GM23338 (cell line): ENCODE results near the gene ZIC5. TPM values are rescaled to one million over a fixed set of nuclear protein-coding genes. Genes with fewer than 3 reads are reported as not detected.

Experiments
- ATAC-seq: fragments of 200-7000 bp; cut with Tn5 transposase; 3 replicates; pipeline ENCODE4 v1.9.1; 2020
- DNase-seq: peaks from one replicate; pipeline ENCODE4 v3.0.0-alpha.2; 2015; ENCODE audit warnings: low spot score
- H2AFZ ChIP-seq: fragments of 200-600 bp; sonication (generic); 2 replicates; pipeline ENCODE4 v1.8.0; 2016; ENCODE audit warnings: antibody characterized with exemption, mild to moderate bottlenecking, moderate library complexity
- H3F3A ChIP-seq: fragments of 200-600 bp; sonication (generic); replicated peaks from 2 replicates; pipeline ENCODE4 v1.8.0; 2017; ENCODE audit warnings: antibody characterized with exemption, mixed run types, low read depth
- H3K27ac ChIP-seq: fragments of 200-600 bp; sonication (generic); 2 replicates; pipeline ENCODE4 v1.6.1; 2016; ENCODE audit warnings: low read depth
- H3K27me3 ChIP-seq: fragments of 200-600 bp; sonication (generic); 2 replicates; pipeline ENCODE4 v1.8.0; 2016; ENCODE audit warnings: mild to moderate bottlenecking, mixed run types, moderate library complexity; ENCODE audit not compliant: insufficient read depth
- H3K36me3 ChIP-seq: fragments of 200-600 bp; sonication (generic); 2 replicates; pipeline ENCODE4 v1.8.0; 2016; ENCODE audit warnings: mild to moderate bottlenecking; ENCODE audit not compliant: insufficient read depth
- H3K4me1 ChIP-seq: fragments of 200-600 bp; sonication (generic); 2 replicates; pipeline ENCODE4 v1.8.0; 2016; ENCODE audit warnings: mild to moderate bottlenecking, moderate library complexity; ENCODE audit not compliant: insufficient read depth
- H3K4me2 ChIP-seq: fragments of 200-600 bp; sonication (generic); 2 replicates; pipeline ENCODE4 v1.7.1; 2017; ENCODE audit warnings: mixed run types
- H3K4me3 ChIP-seq: fragments of 200-600 bp; sonication (generic); 2 replicates; pipeline ENCODE4 v1.6.1; 2016; ENCODE audit warnings: mixed run types
- H3K79me2 ChIP-seq: fragments of 200-600 bp; sonication (generic); replicated peaks from 2 replicates; pipeline ENCODE4 v1.8.0; 2017; ENCODE audit warnings: mild to moderate bottlenecking; ENCODE audit not compliant: insufficient read depth
- H3K9me2 ChIP-seq: fragments of 200-600 bp; sonication (generic); 2 replicates; pipeline ENCODE4 v1.8.0; 2017; ENCODE audit not compliant: insufficient read depth
- H4K20me1 ChIP-seq: fragments of 200-600 bp; sonication (generic); replicated peaks from 2 replicates; pipeline ENCODE4 v1.8.0; 2017; ENCODE audit warnings: mild to moderate bottlenecking; ENCODE audit not compliant: insufficient read depth
- H3K27ac Mint-ChIP-seq: 2 replicates; pipeline ENCODE4 v1.8.0; 2020; ENCODE audit warnings: inconsistent platforms, mild to moderate bottlenecking, moderate library complexity, mixed read lengths
- H3K27me3 Mint-ChIP-seq: 3 replicates; pipeline ENCODE4 v1.8.0; 2022; ENCODE audit warnings: low read depth, mild to moderate bottlenecking, moderate library complexity, mixed read lengths, inconsistent platforms; ENCODE audit not compliant: insufficient read depth, poor library complexity
- H3K36me3 Mint-ChIP-seq: 3 replicates; pipeline ENCODE4 v1.8.0; 2021; ENCODE audit warnings: low read depth, mild to moderate bottlenecking, inconsistent platforms, moderate library complexity, mixed read lengths
- H3K4me1 Mint-ChIP-seq: 3 replicates; pipeline ENCODE4 v1.8.0; 2020; ENCODE audit warnings: mild to moderate bottlenecking, inconsistent platforms, mixed read lengths
- H3K4me3 Mint-ChIP-seq: 3 replicates; pipeline ENCODE4 v1.8.0; 2021; ENCODE audit warnings: moderate library complexity, mild to moderate bottlenecking, inconsistent platforms, mixed read lengths
- H3K9me3 Mint-ChIP-seq: 3 replicates; pipeline ENCODE4 v1.8.0; 2020; ENCODE audit warnings: moderate library complexity, mild to moderate bottlenecking, inconsistent platforms, mixed read lengths
- CREB1 ChIP-seq: fragments of 250-450 bp; sonication (Bioruptor Pico); IDR thresholded peaks from 2 replicates; pipeline ENCODE4 v1.5.0; 2020; ENCODE audit warnings: low read depth, mild to moderate bottlenecking, moderate library complexity
- EZH2 ChIP-seq: fragments of 200-600 bp; sonication (generic); IDR thresholded peaks from one replicate; pipeline ENCODE4 v1.8.0; 2017; ENCODE audit warnings: antibody characterized with exemption, mild to moderate bottlenecking, low read depth; ENCODE audit not compliant: unreplicated experiment
- JUNB ChIP-seq: IDR thresholded peaks from one replicate; pipeline ENCODE4 v1.6.1; 2016; ENCODE audit warnings: antibody characterized with exemption; ENCODE audit not compliant: unreplicated experiment
- POLR2AphosphoS5 ChIP-seq: IDR thresholded peaks from 2 replicates; pipeline ENCODE4 v1.6.1; 2016; ENCODE audit warnings: antibody characterized with exemption, low read depth
- ZNF114 ChIP-seq: fragments of 250-450 bp; sonication (Bioruptor Pico); IDR thresholded peaks from 2 replicates; pipeline ENCODE4 v1.5.0; 2020; ENCODE audit warnings: mild to moderate bottlenecking, moderate library complexity
- ZNF331 ChIP-seq: fragments of 250-450 bp; sonication (Bioruptor Pico); IDR thresholded peaks from 2 replicates; pipeline ENCODE4 v1.5.0; 2020; ENCODE audit warnings: low read depth, mild to moderate bottlenecking, moderate library complexity
- polyA plus RNA-seq: library from polyadenylated mRNA; unstranded; fragments of >200 nt; fragmentation: Nextera tagmentation; extraction: Ambion mirVana; gene quantifications from 2 replicates; pipeline ENCODE4 v1.2.1, GENCODE V29; 2016
- total RNA-seq: library from RNA; depleted of rRNA; stranded (reverse); fragments of >200 nt; shearing (Covaris generic); gene quantifications from 2 replicates; pipeline ENCODE4 v1.2.3, GENCODE V29; 2014
- TF ChIP-seq, protein P1 (sequence below): IDR thresholded peaks from one replicate; pipeline ENCODE4 v1.6.1; 2018; ENCODE audit warnings: antibody characterized with exemption; ENCODE audit not compliant: unreplicated experiment
- TF ChIP-seq, protein P2 (sequence below): IDR thresholded peaks from 2 replicates; pipeline ENCODE4 v1.6.1; 2016; ENCODE audit warnings: antibody characterized with exemption

The ZIC5 gene
- total and polyA plus RNA-seq, 2 experiments from 2014 or later: 14.1 to 28.0 TPM

GRCh38 chr13:99991013-99991827, 19.7 kb upstream of the ZIC5 start:
- Mint-ChIP-seq H3K4me1 (peaks cover 67% of the 10 kb centered on the region), H3K4me3 (peak overlapping the region; percentile 71), H3K36me3 (peaks cover 15% of the 10 kb centered on the region), H3K9me3 (peaks cover under 1% of the 10 kb centered on the region; the same call in 1 of the 3 replicates), H3K27me3 (peaks cover 96% of the 10 kb centered on the region), H3K27ac (no peak overlapping the region)
- H3K27me3 ChIP-seq: peaks cover 98% of the 10 kb centered on the region
- no peaks in the 10 kb centered on the region for H3K36me3 ChIP-seq
- peak overlapping the region; percentile 74 for H3K4me2 ChIP-seq
- no peak overlapping the region for H3K27ac ChIP-seq
- DNase-seq (peak; percentile 68), ATAC-seq (peak; percentile 22)
- H4K20me1 ChIP-seq: peaks cover under 1% of the 10 kb centered on the region
- TF ChIP-seq CREB1 (CRISPR knock-in tag) (no peak), EZH2 (peak; percentile 21), POLR2AphosphoS5 (peak; percentile 40)
- TF ChIP-seq, protein P1, sequence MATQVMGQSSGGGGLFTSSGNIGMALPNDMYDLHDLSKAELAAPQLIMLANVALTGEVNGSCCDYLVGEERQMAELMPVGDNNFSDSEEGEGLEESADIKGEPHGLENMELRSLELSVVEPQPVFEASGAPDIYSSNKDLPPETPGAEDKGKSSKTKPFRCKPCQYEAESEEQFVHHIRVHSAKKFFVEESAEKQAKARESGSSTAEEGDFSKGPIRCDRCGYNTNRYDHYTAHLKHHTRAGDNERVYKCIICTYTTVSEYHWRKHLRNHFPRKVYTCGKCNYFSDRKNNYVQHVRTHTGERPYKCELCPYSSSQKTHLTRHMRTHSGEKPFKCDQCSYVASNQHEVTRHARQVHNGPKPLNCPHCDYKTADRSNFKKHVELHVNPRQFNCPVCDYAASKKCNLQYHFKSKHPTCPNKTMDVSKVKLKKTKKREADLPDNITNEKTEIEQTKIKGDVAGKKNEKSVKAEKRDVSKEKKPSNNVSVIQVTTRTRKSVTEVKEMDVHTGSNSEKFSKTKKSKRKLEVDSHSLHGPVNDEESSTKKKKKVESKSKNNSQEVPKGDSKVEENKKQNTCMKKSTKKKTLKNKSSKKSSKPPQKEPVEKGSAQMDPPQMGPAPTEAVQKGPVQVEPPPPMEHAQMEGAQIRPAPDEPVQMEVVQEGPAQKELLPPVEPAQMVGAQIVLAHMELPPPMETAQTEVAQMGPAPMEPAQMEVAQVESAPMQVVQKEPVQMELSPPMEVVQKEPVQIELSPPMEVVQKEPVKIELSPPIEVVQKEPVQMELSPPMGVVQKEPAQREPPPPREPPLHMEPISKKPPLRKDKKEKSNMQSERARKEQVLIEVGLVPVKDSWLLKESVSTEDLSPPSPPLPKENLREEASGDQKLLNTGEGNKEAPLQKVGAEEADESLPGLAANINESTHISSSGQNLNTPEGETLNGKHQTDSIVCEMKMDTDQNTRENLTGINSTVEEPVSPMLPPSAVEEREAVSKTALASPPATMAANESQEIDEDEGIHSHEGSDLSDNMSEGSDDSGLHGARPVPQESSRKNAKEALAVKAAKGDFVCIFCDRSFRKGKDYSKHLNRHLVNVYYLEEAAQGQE: no peak
- peaks cover 66% of the 10 kb centered on the region for H3K4me1 ChIP-seq
- H3K9me2 ChIP-seq: no peaks in the 10 kb centered on the region
- H2AFZ ChIP-seq: peak overlapping the region; percentile 44
- peak overlapping the region; percentile 54 for H3K4me3 ChIP-seq
- H3K79me2 ChIP-seq: peaks cover 4% of the 10 kb centered on the region; the same call in 1 of the 2 replicates
- H3F3A ChIP-seq: peaks cover 27% of the 10 kb centered on the region

DNA sequence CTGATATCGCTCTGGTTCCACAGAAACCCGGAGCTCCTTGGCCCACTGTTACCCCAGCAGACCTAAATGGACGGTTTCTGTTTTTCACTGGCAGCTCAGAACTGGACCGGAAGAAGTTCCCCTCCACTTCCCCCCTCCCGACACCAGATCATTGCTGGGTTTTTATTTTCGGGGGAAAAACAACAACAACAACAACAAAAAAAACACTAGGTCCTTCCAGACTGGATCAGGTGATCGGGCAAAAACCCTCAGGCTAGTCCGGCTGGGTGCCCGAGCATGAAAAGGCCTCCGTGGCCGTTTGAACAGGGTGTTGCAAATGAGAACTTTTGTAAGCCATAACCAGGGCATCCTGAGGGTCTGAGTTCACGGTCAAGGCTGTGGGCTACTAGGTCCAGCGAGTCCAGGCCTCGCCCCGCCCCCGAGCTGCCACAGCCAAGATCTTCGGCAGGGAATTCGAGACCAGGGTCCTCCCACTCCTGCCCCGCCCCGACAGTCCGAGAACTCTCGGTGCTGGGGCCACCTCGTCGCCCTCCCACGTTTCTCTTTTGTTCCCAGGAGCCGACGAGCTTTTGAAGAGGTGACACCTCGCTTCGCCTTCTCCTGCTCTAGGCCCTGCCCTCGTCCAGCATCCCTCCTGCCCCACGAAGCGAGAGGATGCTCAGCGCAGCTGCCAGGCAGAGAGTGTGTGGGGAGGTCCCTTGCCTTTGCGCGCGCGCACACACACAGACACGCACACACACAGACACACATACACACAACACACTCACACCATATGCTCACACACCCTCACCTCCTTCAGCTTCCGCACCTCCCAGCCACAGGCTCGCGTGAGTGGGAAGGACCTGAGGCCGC, 18.8 kb upstream of the ZIC5 start:
- peak; percentile 63 for DNase-seq
- Mint-ChIP-seq H3K9me3 (peaks cover 8% of the 10 kb centered on the region), H3K27me3 (peaks cover 95% of the 10 kb centered on the region), H3K36me3 (peaks cover 24% of the 10 kb centered on the region), H3K27ac (no peak overlapping the region), H3K4me3 (peak overlapping the region; percentile 71), H3K4me1 (peaks cover 64% of the 10 kb centered on the region)
- peaks cover 8% of the 10 kb centered on the region for H4K20me1 ChIP-seq
- H3K79me2 ChIP-seq: peaks cover 12% of the 10 kb centered on the region; the same call in 1 of the 2 replicates
- H3F3A ChIP-seq: peaks cover 34% of the 10 kb centered on the region
- H3K27ac ChIP-seq: no peak overlapping the region
- peaks cover 6% of the 10 kb centered on the region; the same call in 1 of the 2 replicates for H3K36me3 ChIP-seq
- peak overlapping the region; percentile 54 for H3K4me3 ChIP-seq
- H3K9me2 ChIP-seq: no peaks in the 10 kb centered on the region
- peak; percentile 8 for ATAC-seq
- peaks cover 97% of the 10 kb centered on the region for H3K27me3 ChIP-seq
- H3K4me1 ChIP-seq: peaks cover 65% of the 10 kb centered on the region
- peak overlapping the region; percentile 74 for H3K4me2 ChIP-seq
- peak overlapping the region; percentile 44; the same call in 1 of the 2 replicates for H2AFZ ChIP-seq
- TF ChIP-seq, protein P2, sequence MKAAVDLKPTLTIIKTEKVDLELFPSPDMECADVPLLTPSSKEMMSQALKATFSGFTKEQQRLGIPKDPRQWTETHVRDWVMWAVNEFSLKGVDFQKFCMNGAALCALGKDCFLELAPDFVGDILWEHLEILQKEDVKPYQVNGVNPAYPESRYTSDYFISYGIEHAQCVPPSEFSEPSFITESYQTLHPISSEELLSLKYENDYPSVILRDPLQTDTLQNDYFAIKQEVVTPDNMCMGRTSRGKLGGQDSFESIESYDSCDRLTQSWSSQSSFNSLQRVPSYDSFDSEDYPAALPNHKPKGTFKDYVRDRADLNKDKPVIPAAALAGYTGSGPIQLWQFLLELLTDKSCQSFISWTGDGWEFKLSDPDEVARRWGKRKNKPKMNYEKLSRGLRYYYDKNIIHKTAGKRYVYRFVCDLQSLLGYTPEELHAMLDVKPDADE: no peak
- no peak for TF ChIP-seq JUNB
- no peak for TF ChIP-seq CREB1 (CRISPR knock-in tag)
- no peak for TF ChIP-seq ZNF114 (CRISPR knock-in tag)
- no peak for TF ChIP-seq ZNF331 (CRISPR knock-in tag)
